Brain microvascular endothelial cell (primary cell): ENCODE data around the gene TUBGCP3.
"Not testable (repeated sequence)": the region's sequence is repeated elsewhere in the genome, so short reads cannot be mapped to it uniquely, and the experiment has no call there.

Experiments used
- DNase-seq: peaks from one replicate; pipeline ENCODE4 v3.0.0-alpha.2; 2020
- H3K27ac ChIP-seq: fragments of 250-450 bp; sonication (Bioruptor Pico); 2 replicates; pipeline ENCODE4 v1.5.1; 2020; ENCODE audit warnings: mild to moderate bottlenecking, moderate library complexity
- H3K27me3 ChIP-seq: fragments of 250-450 bp; sonication (Bioruptor Pico); replicated peaks from 2 replicates; pipeline ENCODE4 v1.5.1; 2020; ENCODE audit warnings: mild to moderate bottlenecking
- H3K36me3 ChIP-seq: fragments of 250-450 bp; sonication (Bioruptor Pico); replicated peaks from 2 replicates; pipeline ENCODE4 v1.5.1; 2020; ENCODE audit warnings: mild to moderate bottlenecking
- H3K4me3 ChIP-seq: 2 replicates; pipeline ENCODE4 v1.5.1; 2011; ENCODE audit warnings: low read depth, mild to moderate bottlenecking, control low read depth, low read length, moderate library complexity
- in situ Hi-C: cut with HindIII; loops from 2 replicates; pipeline ENCODE4 v1.10.0; 2017; ENCODE audit warnings: low sequenced_read_pairs, low pct_ligation_motif_present
- TF ChIP-seq, protein P1 (sequence below): IDR thresholded peaks from 2 replicates; pipeline ENCODE4 v1.5.1; 2011; ENCODE audit warnings: low read depth, mild to moderate bottlenecking, moderate library complexity, low read length, control low read depth, inconsistent platforms; ENCODE audit errors: missing control alignments

Gene TUBGCP3

DNA sequence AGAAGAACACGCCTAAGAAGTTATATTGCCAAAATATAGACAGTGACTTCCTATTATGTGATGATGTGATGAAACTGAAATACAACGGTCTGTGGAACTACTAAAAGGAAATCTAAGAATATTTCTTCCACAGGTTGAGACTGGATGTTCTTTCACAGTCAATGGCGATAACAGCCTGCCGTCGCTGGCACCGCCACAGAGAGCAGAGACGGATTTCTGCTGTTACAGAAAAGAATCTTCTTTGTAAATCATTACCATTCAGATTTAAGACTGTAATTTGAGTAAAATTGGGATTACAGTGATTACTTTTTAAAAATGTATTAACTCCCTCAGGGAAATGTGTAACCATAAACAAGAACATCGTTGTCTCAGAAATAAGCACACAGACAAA, 100.8 kb downstream of the TUBGCP3 start:
- DNase-seq, result no peak
- TF ChIP-seq, protein P1, sequence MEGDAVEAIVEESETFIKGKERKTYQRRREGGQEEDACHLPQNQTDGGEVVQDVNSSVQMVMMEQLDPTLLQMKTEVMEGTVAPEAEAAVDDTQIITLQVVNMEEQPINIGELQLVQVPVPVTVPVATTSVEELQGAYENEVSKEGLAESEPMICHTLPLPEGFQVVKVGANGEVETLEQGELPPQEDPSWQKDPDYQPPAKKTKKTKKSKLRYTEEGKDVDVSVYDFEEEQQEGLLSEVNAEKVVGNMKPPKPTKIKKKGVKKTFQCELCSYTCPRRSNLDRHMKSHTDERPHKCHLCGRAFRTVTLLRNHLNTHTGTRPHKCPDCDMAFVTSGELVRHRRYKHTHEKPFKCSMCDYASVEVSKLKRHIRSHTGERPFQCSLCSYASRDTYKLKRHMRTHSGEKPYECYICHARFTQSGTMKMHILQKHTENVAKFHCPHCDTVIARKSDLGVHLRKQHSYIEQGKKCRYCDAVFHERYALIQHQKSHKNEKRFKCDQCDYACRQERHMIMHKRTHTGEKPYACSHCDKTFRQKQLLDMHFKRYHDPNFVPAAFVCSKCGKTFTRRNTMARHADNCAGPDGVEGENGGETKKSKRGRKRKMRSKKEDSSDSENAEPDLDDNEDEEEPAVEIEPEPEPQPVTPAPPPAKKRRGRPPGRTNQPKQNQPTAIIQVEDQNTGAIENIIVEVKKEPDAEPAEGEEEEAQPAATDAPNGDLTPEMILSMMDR, result no peak
- Histone ChIP-seq H3K4me3 (no peak overlapping the region), H3K27me3 (no peaks in the 10 kb centered on the region), H3K36me3 (no peaks in the 10 kb centered on the region), H3K27ac (no peak overlapping the region)
- in situ Hi-C loops, result no loop called here

DNA sequence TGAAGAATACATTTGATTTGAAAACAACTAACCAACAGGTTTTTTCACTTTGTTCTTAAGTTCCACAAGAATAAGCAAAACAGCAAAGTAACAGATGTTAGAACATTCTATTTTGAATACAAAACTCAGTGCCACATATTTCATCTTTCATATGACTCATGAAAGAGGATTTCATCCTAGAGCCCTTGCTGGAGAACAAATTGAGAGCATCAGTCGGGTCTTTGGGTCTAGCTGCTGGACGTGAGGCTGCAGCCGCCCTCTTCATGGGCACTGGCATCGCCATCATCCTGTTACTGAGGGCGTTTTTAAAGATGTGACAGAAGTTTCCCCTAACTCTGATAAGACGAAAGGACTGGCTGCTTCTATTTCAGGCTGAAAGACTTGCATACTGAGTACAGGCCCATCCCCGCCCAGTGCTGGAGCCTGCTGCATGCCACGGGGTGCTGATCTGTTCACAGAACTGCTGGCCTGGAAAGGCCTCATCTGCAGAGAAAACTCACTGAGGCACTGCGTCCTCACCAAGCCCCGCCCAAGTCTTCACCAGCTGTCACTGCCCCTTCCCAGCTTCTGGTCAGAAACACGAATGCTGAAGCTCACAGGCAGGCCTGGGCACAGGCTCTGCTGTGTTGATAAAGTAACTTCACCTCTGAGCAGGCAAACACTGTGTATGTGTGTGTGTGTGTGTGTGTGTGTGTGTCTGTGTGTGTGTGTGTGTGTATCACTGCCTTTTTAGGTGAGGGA, 101.4 kb downstream of the TUBGCP3 start:
- Histone ChIP-seq H3K27me3 (no peaks in the 10 kb centered on the region), H3K27ac (no peak overlapping the region), H3K4me3 (no peak overlapping the region), H3K36me3 (no peaks in the 10 kb centered on the region)
- DNase-seq, result no peak
- TF ChIP-seq, protein P1, result no peak
- in situ Hi-C loops, result no loop called here

DNA sequence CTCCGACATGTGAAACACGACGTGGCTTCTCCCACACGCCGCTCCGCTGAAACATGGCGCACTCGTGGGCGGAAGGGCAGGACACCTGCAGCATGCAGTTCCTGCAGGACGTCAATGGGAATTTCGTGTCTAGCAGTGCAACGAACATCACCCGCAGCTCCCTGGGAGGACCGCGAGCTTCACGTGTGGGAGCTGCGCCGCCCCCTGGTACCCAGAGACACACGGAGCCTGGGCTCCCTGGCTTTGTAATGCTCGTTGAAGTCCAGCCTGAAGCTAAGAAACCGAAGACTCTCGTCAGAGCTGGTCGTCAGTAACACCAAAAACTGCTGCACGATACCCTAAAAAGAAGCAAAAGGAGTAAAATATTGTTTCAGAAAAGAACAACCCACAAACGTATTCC, 102.1 kb downstream of the TUBGCP3 start:
- H3K4me3 ChIP-seq, H3K27me3 ChIP-seq, DNase-seq, H3K36me3 ChIP-seq, H3K27ac ChIP-seq, in situ Hi-C loops: not testable (repeated sequence)

DNA sequence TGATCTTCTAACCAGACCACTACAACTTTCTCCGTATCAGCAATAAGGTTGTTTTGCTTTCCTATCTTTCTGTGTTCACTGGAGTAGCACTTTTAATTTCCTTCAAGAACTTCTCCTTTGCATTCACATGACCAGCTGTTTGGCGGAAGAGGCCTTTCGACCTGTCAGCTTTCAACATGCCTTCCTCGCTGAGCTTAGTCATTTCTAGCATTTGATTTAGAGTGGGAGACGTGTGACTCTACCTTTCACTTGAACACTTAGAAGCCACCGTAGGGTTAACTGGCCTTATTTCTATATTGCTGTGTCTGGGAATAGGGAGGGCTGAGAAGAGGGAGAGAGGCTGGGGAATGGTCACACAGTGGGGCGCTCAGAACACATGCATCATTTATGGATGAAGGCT, 104.7 kb downstream of the TUBGCP3 start:
- no peaks in the 10 kb centered on the region for H3K36me3 ChIP-seq
- H3K27me3 ChIP-seq, result no peaks in the 10 kb centered on the region
- DNase-seq, result no peak
- in situ Hi-C loops, result no loop called here
- TF ChIP-seq, protein P1, result no peak
- no peak overlapping the region for H3K4me3 ChIP-seq
- H3K27ac ChIP-seq, result no peak overlapping the region

DNA sequence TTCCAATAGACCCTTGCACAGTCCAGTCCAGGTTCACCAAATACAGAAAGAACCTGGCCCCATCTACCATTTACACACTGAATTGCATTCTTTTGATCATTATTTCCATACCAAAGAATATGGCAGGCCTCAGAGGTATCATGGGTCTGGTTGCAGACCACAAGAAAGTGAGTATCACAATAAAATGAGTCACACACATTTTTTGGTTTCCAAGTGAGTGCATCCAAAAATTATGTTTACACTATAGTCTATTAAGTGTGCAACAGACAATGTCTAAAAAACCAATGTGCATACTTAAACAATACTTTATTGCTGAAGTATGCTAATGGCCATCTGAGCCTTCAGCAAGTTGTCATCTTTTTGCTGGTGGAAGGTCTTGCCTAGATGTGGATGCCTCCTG, 106.5 kb downstream of the TUBGCP3 start:
- in situ Hi-C loops, result no loop called here
- DNase-seq, result no peak

DNA sequence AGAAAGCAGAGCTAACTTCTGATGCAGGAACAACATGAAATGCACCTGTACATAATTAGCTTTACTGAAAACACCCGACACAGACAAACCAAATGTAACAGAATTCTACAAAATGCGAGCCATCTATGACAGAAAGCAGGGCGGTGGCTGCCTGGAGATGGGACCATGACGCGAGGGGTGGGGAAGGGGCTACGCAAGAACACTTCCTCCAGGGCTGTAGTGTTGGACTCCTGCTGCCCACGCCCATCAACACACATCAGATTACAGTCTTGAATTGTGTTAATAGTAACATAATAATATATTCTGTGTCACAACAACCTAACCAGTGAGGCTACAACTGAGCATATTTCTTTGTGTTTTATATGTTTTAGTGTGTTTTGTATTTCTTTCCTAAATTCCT, 108.6 kb downstream of the TUBGCP3 start:
- TF ChIP-seq, protein P1, result no peak
- in situ Hi-C loops, result no loop called here
- DNase-seq, result no peak
- Histone ChIP-seq H3K4me3 (no peak overlapping the region), H3K27me3 (no peaks in the 10 kb centered on the region), H3K36me3 (no peaks in the 10 kb centered on the region), H3K27ac (no peak overlapping the region)

More for the DNA sequence above, 106.5 kb downstream of the TUBGCP3 start:
- no peaks in the 10 kb centered on the region for H3K27me3 ChIP-seq
- H3K36me3 ChIP-seq, result no peaks in the 10 kb centered on the region
- H3K4me3 ChIP-seq, result no peak overlapping the region
- TF ChIP-seq, protein P1, result no peak
- no peak overlapping the region for H3K27ac ChIP-seq
